GM19240 (cell line): ENCODE measurements around the gene IL26.
A peak's percentile ranks its signal among the peaks of the same experiment; 100 is the strongest.

ENCODE experiments used
- DNase-seq: peaks from one replicate; pipeline ENCODE4 v3.0.0; 2011; ENCODE audit warnings: low spot score; ENCODE audit not compliant: insufficient read length

Gene IL26, protein sequence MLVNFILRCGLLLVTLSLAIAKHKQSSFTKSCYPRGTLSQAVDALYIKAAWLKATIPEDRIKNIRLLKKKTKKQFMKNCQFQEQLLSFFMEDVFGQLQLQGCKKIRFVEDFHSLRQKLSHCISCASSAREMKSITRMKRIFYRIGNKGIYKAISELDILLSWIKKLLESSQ

DNA sequence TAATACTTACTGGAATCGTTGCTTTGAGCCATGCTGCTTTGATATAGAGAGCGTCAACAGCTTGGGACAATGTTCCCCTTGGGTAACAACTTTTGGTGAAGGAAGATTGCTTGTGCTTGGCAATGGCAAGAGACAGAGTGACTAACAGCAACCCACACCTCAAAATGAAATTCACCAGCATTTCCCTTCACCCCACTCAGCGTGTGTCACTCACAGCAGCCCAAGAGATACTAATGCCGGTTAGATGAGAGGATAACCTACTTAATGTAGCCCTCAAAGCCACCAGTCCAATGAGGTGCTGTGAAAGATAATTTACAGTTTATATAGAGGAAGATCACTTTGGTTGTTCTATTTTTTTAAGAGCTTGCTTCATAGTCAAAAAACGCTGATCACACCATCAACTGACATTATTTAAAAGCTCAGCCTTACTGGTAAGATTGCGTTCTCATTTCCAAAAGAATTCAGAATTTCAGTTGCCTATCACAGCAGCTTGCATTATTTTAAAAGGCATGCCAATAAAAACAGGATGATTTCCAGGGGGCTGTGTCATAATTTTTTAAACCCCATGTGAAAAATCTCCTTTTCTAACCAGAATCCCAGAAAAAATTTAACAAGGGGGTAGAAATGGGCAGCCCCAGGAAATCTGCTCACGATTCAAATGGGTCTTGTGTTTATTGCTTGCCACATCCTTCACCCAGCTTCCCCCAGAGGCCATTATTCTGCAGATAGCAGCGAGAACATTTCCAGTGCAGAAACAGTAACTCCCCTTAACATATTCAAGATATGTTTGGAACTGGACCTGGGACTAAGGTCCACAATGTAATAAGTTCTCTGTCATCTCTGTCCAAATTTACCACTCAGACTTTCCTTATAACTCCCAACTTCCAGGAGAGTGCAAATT lies at the start of gene IL26:
Gene IL26 (minus strand): TSS at position 235 of the 901 bp plus-strand sequence. CDS start 54 bp downstream, at position 181.
- DNase-seq = no peak

DNA sequence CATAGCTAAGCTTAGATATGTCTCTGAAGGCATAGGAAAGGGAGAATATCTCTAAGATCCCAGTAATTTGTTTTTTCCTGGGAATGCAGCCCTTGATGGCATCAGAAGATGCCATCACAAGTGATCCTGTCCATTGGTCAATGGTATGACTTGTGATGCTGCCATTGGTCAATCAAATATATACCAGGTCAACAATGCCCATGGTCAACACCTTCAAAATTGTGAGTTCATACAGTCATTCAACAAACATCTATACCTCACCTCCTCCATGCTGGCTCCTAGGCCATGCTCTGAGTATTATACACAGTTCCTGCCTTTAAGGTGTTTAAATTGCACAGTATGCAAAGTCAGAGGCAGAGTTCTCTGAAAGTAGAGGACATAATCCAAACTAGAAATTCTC lies 47.1 kb upstream of the IL26 start:
- DNase-seq = no peak

DNA sequence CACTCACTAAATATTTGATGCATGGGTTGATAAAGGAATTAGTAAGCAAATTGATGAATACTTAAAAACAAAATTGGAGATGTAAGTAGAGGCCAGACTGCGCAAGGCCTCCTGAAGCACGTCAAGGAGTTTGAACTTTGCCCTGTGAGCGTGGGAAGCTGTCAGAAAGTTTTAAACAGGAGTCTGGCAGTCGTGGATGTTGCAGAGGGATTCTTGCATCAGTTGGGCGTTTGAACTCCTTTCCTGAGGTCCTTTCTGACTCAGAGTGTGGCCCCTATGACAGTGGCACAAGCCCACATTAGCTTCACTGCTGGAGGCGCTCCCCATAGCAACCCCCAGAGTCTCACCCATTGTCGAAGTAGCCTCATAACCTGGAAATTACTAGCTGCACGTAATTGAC lies 45.7 kb upstream of the IL26 start:
- no peak for DNase-seq

DNA sequence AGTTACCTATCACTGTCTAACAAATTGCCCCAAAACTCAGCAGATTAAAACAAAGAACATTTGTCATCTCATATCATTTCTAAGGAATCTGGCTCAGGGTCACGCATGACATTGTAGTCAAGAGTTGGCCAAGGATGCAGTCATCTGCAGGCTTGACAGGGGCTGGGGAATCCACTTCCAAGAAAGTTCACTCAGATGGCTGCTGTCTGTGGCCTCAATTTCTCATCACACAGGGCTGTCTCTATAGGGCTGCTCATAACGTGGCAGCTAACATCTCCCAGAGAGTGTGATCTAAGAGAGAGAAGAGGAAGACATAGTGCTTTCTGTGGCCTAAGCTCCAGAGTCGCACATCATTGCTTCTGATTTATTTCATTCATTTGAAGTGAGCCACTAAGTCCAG lies 44.7 kb upstream of the IL26 start:
- DNase-seq = no peak

DNA sequence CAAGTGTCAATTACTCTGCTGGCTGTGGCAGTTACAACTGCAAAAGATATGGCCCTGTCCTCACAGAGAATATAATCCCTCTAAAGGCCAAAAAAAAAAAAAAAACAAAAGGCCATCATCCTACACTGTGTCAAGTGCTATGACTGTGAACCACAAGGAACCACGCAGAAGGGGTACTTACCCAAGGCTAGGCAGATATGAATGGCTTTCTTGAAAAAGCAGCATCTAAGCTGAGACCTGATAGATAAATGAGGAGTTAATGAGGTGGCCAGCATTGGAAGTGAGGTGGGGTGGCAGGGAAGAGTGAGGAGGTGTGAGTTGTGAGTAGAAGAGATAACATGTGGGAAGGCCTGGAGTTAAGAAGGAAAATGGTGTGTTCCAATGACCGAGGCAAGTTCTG lies 44.2 kb upstream of the IL26 start:
- no peak for DNase-seq

DNA sequence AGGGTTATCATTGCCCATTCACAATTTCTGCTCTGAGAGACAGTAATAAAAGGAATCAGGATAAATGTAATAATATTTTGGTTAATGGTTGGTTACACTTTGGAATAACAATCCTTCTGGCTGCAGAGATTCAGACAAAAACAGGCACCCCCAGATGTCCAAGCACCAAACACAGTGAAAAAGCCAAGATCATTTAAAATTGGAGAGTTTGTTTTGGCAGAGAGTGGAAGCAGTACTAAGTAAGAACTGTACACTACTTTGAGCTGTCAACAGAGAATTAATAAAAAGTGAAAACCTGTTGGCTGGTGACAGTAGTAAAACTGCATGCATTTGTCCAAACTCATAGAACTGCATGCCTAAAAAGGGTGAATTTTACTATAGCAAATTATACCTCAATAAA lies 43.4 kb upstream of the IL26 start:
- no peak for DNase-seq

DNA sequence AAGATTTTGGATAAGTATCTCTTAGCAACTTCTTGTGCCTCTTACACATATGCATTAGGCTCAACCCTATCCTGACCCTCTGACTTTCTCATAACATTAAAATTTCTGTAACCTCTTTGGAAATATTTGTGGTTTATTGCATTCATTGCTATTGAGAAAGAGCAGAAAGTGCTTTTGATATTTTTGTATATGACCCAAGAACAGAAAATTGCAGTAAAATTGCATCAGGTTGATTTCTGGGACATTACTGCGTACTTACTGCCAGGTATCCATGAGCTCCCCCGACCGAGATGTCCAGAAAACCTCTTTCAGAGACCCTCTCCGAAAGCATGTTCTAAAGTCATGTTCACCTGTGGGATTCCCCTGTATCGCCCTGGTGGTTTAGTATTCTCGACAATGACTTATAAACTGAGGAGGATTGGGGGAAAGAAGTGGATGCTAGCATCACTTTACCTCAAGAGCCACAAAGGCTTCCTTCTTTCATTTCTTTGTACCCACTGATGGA lies 42.3 kb upstream of the IL26 start:
- DNase-seq = no peak

DNA sequence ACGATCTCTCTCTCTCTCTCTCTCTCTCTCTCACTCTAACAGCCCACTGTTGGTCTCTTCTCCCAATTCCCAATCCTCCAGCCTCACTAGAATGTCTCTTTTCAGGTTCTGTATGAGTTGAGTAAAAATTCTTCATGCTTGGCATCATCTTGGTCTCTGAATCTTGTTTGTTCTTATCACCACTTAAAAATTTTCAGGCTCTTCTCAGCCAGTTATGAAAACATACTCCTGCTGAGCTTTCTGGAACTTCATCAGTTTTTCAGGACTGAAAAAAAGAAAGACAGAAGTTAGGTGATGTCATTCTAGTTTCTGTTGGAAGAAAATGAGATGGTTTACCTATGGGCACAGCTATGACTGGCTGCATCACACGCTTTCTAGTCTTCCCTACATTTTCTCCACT lies 39.2 kb upstream of the IL26 start:
- DNase-seq = no peak

DNA sequence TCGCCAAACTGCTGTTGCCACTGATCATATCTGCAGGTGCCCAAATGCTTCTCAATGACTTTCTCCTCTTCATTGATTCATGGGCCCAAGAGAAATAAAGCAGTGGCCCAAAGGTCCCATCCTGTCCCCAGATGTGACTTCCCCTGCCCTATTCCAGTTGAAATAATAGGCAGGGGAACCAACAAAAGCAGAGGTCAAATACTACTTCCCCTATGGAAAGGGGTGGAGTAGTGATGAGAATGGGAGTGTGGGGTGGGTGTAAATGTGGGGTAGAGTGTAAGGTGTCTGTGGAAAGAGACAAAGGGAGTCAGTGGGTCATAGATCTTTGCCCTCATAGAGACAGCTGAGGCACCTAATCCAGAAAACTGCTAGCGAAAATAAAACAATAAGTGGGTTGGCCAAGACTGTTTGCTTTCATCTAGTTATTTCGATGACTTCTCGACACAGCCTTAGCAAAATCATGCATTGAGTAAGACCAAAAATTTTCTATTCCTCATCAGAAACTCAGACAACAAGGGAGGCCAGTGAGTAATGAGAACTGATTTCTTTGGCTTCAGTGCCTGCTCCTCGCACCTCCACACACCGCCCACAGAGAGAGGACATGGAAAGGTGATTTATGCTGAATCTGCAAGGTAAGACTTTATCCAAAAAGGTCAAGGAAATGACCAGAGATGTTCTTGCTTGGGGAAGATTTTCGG lies 38.7 kb upstream of the IL26 start:
- DNase-seq = no peak

DNA sequence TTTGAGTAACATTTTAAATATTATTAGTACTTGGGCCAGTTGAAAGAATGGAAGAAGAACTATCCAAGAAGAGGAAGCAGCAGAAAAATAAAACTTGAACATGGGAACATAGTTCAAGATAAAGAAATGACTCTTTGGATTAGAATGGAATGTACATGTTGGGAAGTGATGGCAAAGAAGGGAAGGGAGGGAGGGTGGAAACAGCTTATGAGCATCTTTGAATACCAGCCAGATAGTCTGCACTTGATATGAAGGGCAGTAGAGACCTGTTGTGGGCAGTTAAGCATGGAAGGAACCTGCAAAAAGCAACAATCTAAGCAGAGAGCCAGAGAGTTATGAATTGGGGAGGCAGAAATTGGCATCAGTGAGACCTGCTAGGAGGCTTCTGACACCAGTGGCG lies 37.8 kb upstream of the IL26 start:
- no peak for DNase-seq

DNA sequence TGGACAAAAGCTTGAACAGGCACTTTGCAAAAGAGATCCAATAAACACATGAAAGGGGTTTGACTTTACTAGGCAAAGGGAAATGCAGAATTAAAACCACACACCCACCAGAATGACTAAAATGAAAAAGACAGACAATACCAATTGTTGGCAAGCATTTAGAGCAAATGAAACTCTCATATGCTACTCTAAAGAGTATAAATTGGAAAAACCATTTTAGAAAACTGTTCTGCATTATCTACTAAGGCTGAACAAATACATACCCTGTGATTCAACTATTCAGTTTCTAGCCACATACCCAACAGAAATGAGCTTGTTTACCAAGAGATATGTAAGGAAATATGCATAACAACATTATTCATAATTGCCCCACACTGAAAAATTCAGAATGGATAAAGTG lies 36.3 kb upstream of the IL26 start:
- no peak for DNase-seq

DNA sequence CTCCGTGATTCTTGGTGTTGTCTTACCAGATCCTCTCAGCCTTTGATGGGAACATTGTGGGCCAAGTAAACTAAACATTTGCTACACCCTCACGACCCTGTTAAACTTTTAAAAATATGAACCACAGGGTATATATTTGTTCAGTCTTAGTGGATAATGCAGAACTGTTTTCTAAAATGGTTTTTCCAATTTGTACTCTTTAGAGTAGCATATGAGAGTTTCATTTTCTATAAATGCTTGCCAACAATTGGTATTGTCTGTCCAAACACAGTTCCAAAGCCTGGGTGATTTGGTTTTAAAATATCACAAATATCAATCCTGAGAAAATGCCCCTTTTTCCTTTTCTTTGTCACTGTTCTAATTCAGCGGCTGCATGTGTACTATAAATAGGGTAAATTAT lies 34.5 kb upstream of the IL26 start:
- DNase-seq = no peak

DNA sequence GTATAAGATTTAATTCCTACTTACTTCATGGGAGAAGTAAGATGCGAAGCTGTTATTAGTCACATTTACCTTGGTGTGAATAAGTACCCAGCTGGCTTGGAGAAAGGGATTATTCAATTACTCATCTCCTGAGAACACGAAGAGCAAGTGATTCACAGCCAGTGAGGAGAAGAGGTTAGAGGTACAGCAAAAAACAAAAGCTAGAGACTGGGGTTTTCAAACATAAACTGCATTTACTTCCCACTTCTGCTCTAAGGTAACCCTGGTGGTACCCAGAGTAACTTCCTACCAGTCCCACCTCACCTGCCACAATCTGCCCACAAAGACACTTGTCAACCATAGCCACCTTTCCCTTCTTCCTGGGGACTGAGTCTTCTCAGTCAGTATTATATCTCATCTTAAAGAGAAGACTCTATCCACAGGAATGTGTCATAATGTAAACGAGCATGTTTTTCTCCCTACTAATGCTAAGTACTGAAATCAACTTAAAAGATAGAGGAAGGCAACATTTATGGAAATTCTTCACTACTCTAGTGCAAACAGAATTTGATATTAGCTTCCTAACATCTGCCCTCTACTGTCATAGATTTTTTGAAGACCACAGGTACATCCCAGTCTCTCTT lies 33.8 kb upstream of the IL26 start:
- DNase-seq = no peak

DNA sequence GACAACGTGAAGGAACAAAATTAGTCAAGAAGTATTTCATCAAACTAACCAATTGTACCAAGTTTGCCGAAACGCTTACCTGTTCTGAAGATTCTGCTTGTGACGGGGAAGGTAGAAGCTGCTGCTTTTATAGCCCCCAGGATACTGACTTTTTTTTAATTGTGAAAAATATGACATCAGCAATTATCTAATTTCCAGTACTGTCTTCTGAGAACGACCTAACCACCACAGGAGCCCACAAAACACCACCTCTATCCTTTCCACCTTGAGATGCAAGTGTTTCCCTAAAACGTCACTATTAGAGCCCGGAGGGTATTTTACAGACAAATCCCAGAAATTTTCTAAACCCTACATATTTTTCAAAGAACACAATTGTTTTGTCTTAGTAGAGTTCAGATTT lies 27.9 kb upstream of the IL26 start, which contains the start of gene IL22:
Gene IL22 (minus strand): TSS at position 101 of the 400 bp plus-strand sequence. CDS start 156 bp downstream, outside the sequence.
- no peak for DNase-seq

DNA sequence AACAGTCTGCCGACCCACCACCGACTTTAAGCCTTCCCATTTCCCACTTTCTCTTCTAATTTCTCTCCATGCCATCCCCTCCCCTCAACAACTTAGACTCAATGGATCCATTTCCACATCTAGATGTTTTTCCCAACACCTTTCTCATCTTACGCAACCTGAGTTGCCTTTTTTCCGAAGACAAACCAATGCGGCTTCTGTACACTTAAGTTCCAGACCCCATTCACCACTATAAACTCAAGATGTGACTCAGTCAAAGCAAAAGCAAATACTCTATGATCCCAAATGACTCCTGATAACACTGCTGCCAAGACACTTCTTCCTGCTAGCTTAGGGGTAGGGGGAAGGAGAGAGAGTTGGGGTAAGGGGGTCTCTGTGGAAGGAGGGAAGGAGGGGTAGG lies 26.5 kb upstream of the IL26 start:
- DNase-seq = no peak

DNA sequence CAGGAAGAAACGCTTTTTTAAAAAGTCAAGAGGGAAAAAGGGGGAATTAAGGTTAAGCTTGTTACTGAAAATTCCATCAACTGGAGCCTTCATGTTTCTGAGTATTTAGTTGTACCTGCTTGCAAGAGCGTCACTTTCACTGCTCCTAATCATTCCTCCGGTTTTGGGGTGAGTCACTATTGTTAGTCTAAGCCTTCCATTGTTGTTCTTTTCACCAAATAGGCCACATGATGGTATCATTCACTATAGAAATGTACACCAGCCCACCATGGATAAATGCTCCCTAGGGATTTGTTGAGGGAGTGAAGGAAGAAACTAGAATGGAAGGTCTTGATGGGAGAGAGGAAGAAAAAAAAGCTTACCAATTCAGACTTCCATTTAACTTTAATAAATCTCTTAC lies 24.8 kb upstream of the IL26 start:
- no peak for DNase-seq

DNA sequence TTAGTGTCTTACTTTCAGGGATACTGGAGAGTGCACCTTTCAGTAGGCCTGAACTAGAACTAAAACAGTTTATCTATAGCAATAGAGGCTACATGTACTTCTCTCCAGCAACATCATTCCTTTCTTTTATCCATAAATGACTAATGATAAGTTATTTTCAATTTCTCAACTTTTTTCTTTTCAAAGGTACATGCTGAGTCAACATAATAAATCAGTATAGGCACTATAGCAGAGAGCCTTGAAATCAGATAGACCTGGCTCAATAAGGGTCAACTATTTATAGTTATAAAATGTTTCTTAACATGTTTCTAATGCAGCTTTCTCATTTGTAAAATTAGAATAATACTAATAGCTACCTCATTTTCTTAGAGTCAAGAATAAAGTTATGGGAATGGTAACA lies 22.2 kb upstream of the IL26 start:
- no peak for DNase-seq

DNA sequence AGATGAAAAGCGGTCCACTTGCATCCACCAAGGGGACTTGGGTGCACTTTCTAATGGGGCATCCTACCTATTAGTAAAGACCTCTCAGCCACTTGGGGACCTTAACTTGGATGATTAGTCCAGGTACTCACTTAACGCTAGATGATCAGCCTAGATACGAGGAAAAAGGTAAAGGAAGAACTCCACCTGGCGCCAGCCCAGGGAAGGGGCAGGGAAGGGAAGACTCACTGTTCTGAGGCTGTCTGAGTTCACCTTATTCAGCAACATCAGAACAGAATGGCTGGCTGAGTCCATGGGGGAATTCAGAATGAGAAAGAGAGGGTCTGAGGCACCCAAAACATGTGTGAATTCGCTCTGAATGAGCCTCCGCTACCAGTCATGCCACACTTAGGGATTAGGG lies 20.7 kb upstream of the IL26 start:
- DNase-seq = no peak

DNA sequence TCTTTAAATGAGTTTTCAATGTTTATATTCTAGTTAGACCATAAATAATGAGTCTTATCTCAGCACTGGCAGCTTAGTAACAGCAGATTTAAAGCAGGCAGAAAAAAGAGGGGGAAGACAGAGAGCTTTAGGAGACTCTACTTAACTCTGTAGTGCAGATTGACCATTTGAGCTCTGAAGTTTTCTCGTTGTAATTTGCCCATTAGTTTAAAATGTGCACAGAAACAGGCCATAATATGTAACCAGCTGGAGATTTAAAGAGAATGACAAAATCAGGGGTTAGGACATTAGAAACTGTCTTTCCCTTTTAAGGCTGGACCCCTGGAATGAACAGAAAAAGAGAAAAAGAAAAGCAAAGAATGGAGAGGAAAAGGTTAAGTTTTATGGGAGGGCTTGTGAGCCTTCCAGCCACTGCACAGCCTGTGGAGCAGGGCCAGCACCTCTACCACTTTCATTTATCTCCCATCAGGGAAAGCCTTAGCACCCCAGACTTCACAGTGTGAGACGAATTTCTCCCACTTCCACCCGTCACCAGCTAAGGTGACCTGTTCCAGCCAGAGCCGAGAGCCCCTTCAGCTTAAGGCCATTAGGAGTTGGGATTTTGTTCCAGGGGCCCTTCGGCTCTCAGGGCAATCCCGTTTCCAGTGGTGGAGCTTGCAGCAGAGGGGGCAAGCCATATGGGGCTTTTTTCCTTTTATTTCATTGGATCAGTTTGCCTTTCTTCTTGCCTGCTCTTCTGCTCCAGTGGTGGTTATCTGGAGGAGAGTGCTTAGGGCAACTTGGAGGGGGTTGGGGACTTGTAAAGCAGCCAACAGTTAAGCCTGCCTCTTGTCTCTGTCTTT lies 19.8 kb upstream of the IL26 start:
- DNase-seq = no peak

DNA sequence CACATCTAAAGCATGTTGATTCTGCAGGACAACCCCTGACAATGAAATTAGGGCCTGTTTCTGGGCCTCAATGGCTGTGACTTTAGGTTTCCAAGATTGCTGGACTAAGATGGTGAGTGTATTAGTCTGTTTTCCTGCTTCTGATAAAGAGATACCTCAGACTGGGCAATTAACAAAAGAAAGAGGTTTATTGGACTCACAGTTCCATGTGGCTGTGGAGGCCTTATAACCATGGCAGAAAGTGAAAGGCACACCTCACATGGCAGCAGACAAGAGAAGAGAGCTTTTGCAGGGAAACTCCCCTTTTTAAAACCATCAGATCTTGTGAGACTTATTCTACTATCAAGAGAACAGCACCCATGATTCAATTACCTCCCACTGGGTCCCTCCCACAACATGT lies 17.2 kb upstream of the IL26 start:
- no peak for DNase-seq

DNA sequence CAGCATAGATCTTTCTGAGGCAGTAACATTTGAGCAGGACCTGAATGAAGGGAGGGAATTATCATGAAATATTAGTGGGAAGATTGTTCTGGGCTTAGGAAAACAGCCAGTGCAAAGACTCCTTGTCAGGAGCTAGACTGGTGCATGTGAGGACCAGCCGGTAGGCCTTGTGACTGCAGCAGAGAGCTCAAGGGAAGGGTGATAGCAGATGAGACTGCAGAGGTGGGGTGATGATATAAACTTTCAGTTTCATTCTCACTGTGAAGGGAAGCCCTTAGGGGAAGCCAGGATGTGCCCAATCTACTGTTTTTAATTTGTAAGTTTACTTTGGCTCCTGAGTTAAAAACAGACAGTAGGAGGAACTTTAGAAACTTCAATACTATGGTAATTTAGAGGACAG lies 15.4 kb upstream of the IL26 start:
- DNase-seq = peak; percentile 76
